Naive thymus-derived CD4-positive, alpha-beta T cell (primary cell): ENCODE results near the gene AGAP1. TPM values are rescaled to one million over a fixed set of nuclear protein-coding genes. Genes with fewer than 3 reads are reported as not detected.
A peak's percentile ranks its signal among the peaks of the same experiment; 100 is the strongest.

Source experiments
- ATAC-seq: fragments of 150-1000 bp; cut with Tn5 transposase; 2 replicates; pipeline ENCODE4 v1.10.0; 2021; ENCODE audit warnings: mild to moderate bottlenecking, moderate library complexity
- CTCF ChIA-PET: fragments of 350-600 bp; sonication (Branson Sonifier 250); formaldehyde crosslinking; loops from one replicate; lab custom pipeline; 2021; ENCODE audit warnings: antibody characterized with exemption; lab: Charles Lee
- POLR2A ChIA-PET: fragments of 350-600 bp; sonication (Branson Sonifier 250); formaldehyde crosslinking; loops from one replicate; lab custom pipeline; 2021; ENCODE audit warnings: antibody characterized with exemption, inconsistent platforms; lab: Charles Lee
- DNase-seq, 9 donors: peaks; one replicate each; pipeline versions ENCODE4 v3.0.0 to v3.0.0-alpha.2; 2020 to 2022; ENCODE audit warnings: mixed read lengths in 1 of 9
- H3K27ac ChIP-seq: one replicate; pipeline ENCODE4 v1.7.0; 2013; ENCODE audit warnings: mild to moderate bottlenecking, low read depth, low read length, moderate library complexity
- H3K27me3 ChIP-seq, 2 donors: one replicate each; pipeline ENCODE4 v1.7.0; 2013; ENCODE audit warnings: low read length in 2 of 2, mild to moderate bottlenecking in 2 of 2, moderate library complexity in 2 of 2; ENCODE audit not compliant: control insufficient read depth in 2 of 2, insufficient read depth in 2 of 2
- H3K36me3 ChIP-seq, 3 experiments: 1 replicate in 2 of 3; 2 replicates in 1 of 3; pipeline ENCODE4 v1.7.0; 2013; ENCODE audit warnings: low read length in 3 of 3, mild to moderate bottlenecking in 3 of 3, moderate library complexity in 1 of 3; ENCODE audit not compliant: insufficient read depth in 3 of 3, control insufficient read depth in 2 of 3
- H3K4me1 ChIP-seq, 2 donors: one replicate each; pipeline ENCODE4 v1.7.0; 2013; ENCODE audit warnings: low read length in 2 of 2, mild to moderate bottlenecking in 2 of 2, moderate library complexity in 1 of 2; ENCODE audit not compliant: control insufficient read depth in 2 of 2, insufficient read depth in 2 of 2
- H3K4me3 ChIP-seq: 2 replicates; pipeline ENCODE4 v1.7.0; 2013; ENCODE audit warnings: mild to moderate bottlenecking, low read length
- H3K9me3 ChIP-seq, 3 experiments: 1 replicate in 2 of 3; 2 replicates in 1 of 3; pipeline ENCODE4 v1.7.0; 2013; ENCODE audit warnings: low read length in 3 of 3; ENCODE audit not compliant: control insufficient read depth in 2 of 3
- H3K27ac Mint-ChIP-seq, 9 donors: one replicate each; pipeline ENCODE4 v1.8.0; 2020 to 2022; ENCODE audit warnings: mixed read lengths in 9 of 9, mild to moderate bottlenecking in 8 of 9, moderate library complexity in 5 of 9, inconsistent platforms in 2 of 9
- H3K27me3 Mint-ChIP-seq, 5 donors: one replicate each; pipeline ENCODE4 v1.8.0; 2021 to 2022; ENCODE audit warnings: mixed read lengths in 5 of 5, mild to moderate bottlenecking in 1 of 5
- H3K36me3 Mint-ChIP-seq, 5 donors: one replicate each; pipeline ENCODE4 v1.8.0; 2020 to 2022; ENCODE audit warnings: mixed read lengths in 5 of 5, mild to moderate bottlenecking in 3 of 5, inconsistent platforms in 1 of 5
- H3K4me1 Mint-ChIP-seq, 7 donors: one replicate each; pipeline ENCODE4 v1.8.0; 2020 to 2022; ENCODE audit warnings: mixed read lengths in 7 of 7, mild to moderate bottlenecking in 3 of 7, inconsistent platforms in 1 of 7
- H3K4me3 Mint-ChIP-seq, 10 donors: one replicate each; pipeline ENCODE4 v1.8.0; 2020 to 2022; ENCODE audit warnings: mild to moderate bottlenecking in 10 of 10, mixed read lengths in 10 of 10, moderate library complexity in 6 of 10, inconsistent platforms in 2 of 10
- H3K9me3 Mint-ChIP-seq, 11 donors: one replicate each; pipeline ENCODE4 v1.8.0; 2020 to 2022; ENCODE audit warnings: mixed read lengths in 11 of 11, mild to moderate bottlenecking in 4 of 11, inconsistent platforms in 1 of 11, moderate library complexity in 1 of 11
- intact Hi-C, 2 donors: fragments of 100-400 bp; cut with micrococcal nuclease; formaldehyde crosslinking; loops; one replicate each; pipeline ENCODE4 v1.15.1; 2023
- polyA plus RNA-seq, 2 donors: library from polyadenylated mRNA; unstranded; fragments of 300-500 nt; fragmentation: Illumina TruSeq; gene quantifications; one replicate each; pipeline ENCODE4 v1.2.3, GENCODE V29; 2021
- total RNA-seq, 6 experiments: library from RNA in 5 of 6; stranded (reverse) in 5 of 6; gene quantifications; 1 replicate in 5 of 6; 2 replicates in 1 of 6; pipeline ENCODE4 v1.2.3 and lab custom pipeline; 2021 to 2026

AGAP1 gene
- total and polyA plus RNA-seq, 7 experiments from 2014 or later = 0.35 to 9.6 (median 0.85) TPM; not detected in 2

- Mint-ChIP-seq H3K27ac (no peak overlapping the region), H3K4me3 (no peak overlapping the region), H3K4me1 (no peaks in the 10 kb centered on the region), H3K9me3 (no peaks in the 10 kb centered on the region), H3K27me3 (peaks cover 0 to 18% (median 4%) of the 10 kb centered on the region in 5 donors), H3K36me3 (no peaks in the 10 kb centered on the region)
- H3K27me3 ChIP-seq = no peaks in the 10 kb centered on the region
- H3K27ac ChIP-seq = no peak overlapping the region
- ATAC-seq (no peak), DNase-seq (no peak)
- H3K4me3 ChIP-seq = no peak overlapping the region
- CTCF ChIA-PET = no interaction called here
- H3K4me1 ChIP-seq = no peaks in the 10 kb centered on the region
- H3K36me3 ChIP-seq = no peaks in the 10 kb centered on the region
- intact Hi-C loops = no loop called here
- no peaks in the 10 kb centered on the region for H3K9me3 ChIP-seq
- POLR2A ChIA-PET = no interaction called here
Observed at GRCh38 chr2:235737840-235738239, 244.0 kb downstream of the AGAP1 start.

GRCh38 chr2:235739704-235740415 lies 246.0 kb downstream of the AGAP1 start:
- H3K27me3 Mint-ChIP-seq = peaks cover 0 to 4% (median 0%) of the 10 kb centered on the region in 5 donors

GRCh38 chr2:235740821-235741220 lies 247.0 kb downstream of the AGAP1 start:
- no peak overlapping the region for H3K27ac Mint-ChIP-seq
- no peaks in the 10 kb centered on the region for H3K4me1 Mint-ChIP-seq
- H3K27me3 Mint-ChIP-seq = peaks cover 0 to 10% (median 0%) of the 10 kb centered on the region in 5 donors
- ATAC-seq (no peak), DNase-seq (no peak)
- H3K36me3 ChIP-seq = no peaks in the 10 kb centered on the region
- intact Hi-C loops = no loop called here
- ChIA-PET CTCF (no interaction called here), POLR2A (no interaction called here)
- no peaks in the 10 kb centered on the region for H3K9me3 ChIP-seq
- no peak overlapping the region for H3K4me3 Mint-ChIP-seq
- no peaks in the 10 kb centered on the region for H3K4me1 ChIP-seq
- H3K9me3 Mint-ChIP-seq = no peaks in the 10 kb centered on the region
- no peaks in the 10 kb centered on the region for H3K36me3 Mint-ChIP-seq
- no peak overlapping the region for H3K27ac ChIP-seq
- no peaks in the 10 kb centered on the region for H3K27me3 ChIP-seq
- no peak overlapping the region for H3K4me3 ChIP-seq

More at GRCh38 chr2:235739704-235740415, 246.0 kb downstream of the AGAP1 start:
- ATAC-seq (no peak), DNase-seq (no peak)
- Mint-ChIP-seq H3K4me3 (peak overlapping the region in 1 of 10 donors; percentile 8), H3K9me3 (no peaks in the 10 kb centered on the region), H3K4me1 (no peaks in the 10 kb centered on the region), H3K36me3 (no peaks in the 10 kb centered on the region), H3K27ac (no peak overlapping the region)
- Histone ChIP-seq H3K9me3 (no peaks in the 10 kb centered on the region), H3K4me3 (no peak overlapping the region), H3K36me3 (no peaks in the 10 kb centered on the region), H3K4me1 (no peaks in the 10 kb centered on the region), H3K27me3 (no peaks in the 10 kb centered on the region), H3K27ac (no peak overlapping the region)
- ChIA-PET CTCF (no interaction called here), POLR2A (no interaction called here)
- intact Hi-C loops = no loop called here

- H3K9me3 ChIP-seq = no peaks in the 10 kb centered on the region
- ATAC-seq = no peak
- H3K9me3 Mint-ChIP-seq = no peaks in the 10 kb centered on the region
- H3K27me3 ChIP-seq = no peaks in the 10 kb centered on the region
- peaks cover 0 to 18% (median 0%) of the 10 kb centered on the region in 5 donors for H3K27me3 Mint-ChIP-seq
- no peaks in the 10 kb centered on the region for H3K36me3 Mint-ChIP-seq
- H3K36me3 ChIP-seq = no peaks in the 10 kb centered on the region
- intact Hi-C loops = no loop called here
- H3K27ac Mint-ChIP-seq = no peak overlapping the region
- H3K27ac ChIP-seq = no peak overlapping the region
- H3K4me3 Mint-ChIP-seq = no peak overlapping the region
- H3K4me1 ChIP-seq = no peaks in the 10 kb centered on the region
- no peaks in the 10 kb centered on the region for H3K4me1 Mint-ChIP-seq
- H3K4me3 ChIP-seq = no peak overlapping the region
- DNase-seq = no peak
- CTCF ChIA-PET = no interaction called here
- POLR2A ChIA-PET = no interaction called here
Observed at GRCh38 chr2:235744161-235744560, 250.3 kb downstream of the AGAP1 start.

GRCh38 chr2:235745597-235745996 lies 251.8 kb downstream of the AGAP1 start:
- Histone ChIP-seq H3K4me3 (no peak overlapping the region), H3K9me3 (no peaks in the 10 kb centered on the region), H3K27me3 (no peaks in the 10 kb centered on the region), H3K36me3 (no peaks in the 10 kb centered on the region), H3K4me1 (no peaks in the 10 kb centered on the region), H3K27ac (no peak overlapping the region)
- Mint-ChIP-seq H3K4me1 (no peaks in the 10 kb centered on the region), H3K4me3 (no peak overlapping the region), H3K27ac (no peak overlapping the region), H3K36me3 (no peaks in the 10 kb centered on the region), H3K9me3 (no peaks in the 10 kb centered on the region), H3K27me3 (peaks cover 0 to 26% (median 4%) of the 10 kb centered on the region in 5 donors)
- ATAC-seq (no peak), DNase-seq (no peak)
- POLR2A ChIA-PET = no interaction called here
- intact Hi-C loops = no loop called here
- CTCF ChIA-PET = interaction anchor here (0.6 to 1.2 kb wide), 3 partner anchors 10 to 678 kb away, joined by 3 to 9 read pairs (median 4); no protein-coding TSS in a partner anchor

GRCh38 chr2:235746257-235746934 lies 252.6 kb downstream of the AGAP1 start:
- H3K4me3 ChIP-seq = no peak overlapping the region
- ATAC-seq (peak; percentile 74), DNase-seq (peak in 7 of 9 donors; percentile 4 to 47 (median 32))
- ChIA-PET CTCF (interaction anchor here (0.6 to 1.2 kb wide), 3 partner anchors 11 to 678 kb away, joined by 3 to 9 read pairs (median 4); no protein-coding TSS in a partner anchor), POLR2A (no interaction called here)
- H3K36me3 Mint-ChIP-seq = no peaks in the 10 kb centered on the region
- no peaks in the 10 kb centered on the region for H3K27me3 ChIP-seq
- no peak overlapping the region for H3K27ac ChIP-seq
- H3K9me3 ChIP-seq = no peaks in the 10 kb centered on the region
- no peaks in the 10 kb centered on the region for H3K4me1 Mint-ChIP-seq
- no peaks in the 10 kb centered on the region for H3K9me3 Mint-ChIP-seq
- H3K4me3 Mint-ChIP-seq = no peak overlapping the region
- H3K4me1 ChIP-seq = no peaks in the 10 kb centered on the region
- peaks cover 0 to 26% (median 5%) of the 10 kb centered on the region in 5 donors for H3K27me3 Mint-ChIP-seq
- no peaks in the 10 kb centered on the region for H3K36me3 ChIP-seq
- intact Hi-C loops = loop anchor here in 1 of 2 donors (2.0 kb wide), 1 partner anchor 1196 kb away; no protein-coding TSS in a partner anchor
- no peak overlapping the region for H3K27ac Mint-ChIP-seq
